ENCODE results near the gene LRP3.
"Not testable (repeated sequence)": the region's sequence is repeated elsewhere in the genome, so short reads cannot be mapped to it uniquely, and the experiment has no call there.

LRP3 gene

DNA sequence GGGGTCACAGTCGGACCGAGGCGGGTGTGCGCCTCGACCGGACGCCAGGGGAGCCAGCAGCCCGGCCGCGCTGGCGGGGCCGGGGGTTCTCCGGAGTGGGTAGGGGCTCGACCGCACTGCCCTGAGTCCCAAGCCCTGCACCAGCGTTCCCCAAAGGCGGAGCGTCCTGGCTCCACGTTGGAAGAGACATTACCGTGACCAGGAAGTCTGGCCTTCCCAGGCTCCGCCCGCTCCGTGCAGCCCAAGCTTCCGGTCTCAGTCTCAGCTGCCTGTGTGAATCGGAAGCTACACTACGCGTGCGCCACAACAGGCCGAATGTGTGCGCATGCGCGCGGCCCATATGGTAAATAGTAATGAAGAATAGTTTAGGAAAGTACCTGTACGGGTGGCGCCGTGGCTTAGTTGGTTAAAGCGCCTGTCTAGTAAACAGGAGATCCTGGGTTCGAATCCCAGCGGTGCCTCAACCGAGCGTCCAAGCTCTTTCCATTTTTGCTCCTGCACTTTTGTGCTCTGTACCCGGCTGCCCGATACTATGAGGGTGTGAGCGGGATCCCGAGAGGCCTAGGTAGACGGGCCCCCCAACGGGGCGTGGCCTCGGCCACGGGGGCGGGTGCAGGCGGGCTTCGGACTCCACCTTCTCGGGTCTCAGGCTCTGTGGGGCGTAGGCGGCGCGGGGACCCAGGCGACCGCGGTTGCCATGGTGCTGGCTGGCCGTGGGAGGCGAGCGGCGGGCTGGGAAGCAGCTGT is 17.3 kb upstream of the LRP3 start:
- peak; percentile 99 for DNase-seq

DNA sequence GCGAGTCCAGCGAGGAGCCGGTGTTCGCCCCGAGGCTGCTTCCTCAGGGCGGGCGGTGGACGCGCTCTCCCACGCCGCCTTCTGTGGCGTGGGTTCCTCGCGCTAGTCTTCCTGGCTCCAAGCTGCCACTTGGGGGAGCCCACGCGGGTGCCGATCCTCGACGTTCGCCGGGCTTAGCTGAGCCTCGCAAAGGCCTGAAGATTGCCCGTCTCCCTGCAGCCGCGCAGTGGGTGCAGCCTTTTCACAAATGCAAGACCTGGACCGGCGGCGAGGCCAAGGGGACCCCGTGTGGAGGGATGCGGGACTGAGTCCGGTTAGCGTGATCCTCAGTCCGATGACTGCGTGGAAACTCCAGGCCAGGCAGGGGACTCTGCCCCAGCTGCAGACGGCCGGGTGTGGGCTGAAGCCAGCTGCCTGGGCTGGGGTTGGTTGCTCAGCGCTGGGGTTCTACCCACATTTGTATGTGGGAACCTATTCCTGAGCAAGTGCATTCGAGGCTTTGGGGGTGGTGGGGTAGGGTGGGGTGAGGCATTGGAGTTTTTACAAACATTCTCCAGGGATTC is 16.6 kb upstream of the LRP3 start:
- DNase-seq = peak; percentile 86

DNA sequence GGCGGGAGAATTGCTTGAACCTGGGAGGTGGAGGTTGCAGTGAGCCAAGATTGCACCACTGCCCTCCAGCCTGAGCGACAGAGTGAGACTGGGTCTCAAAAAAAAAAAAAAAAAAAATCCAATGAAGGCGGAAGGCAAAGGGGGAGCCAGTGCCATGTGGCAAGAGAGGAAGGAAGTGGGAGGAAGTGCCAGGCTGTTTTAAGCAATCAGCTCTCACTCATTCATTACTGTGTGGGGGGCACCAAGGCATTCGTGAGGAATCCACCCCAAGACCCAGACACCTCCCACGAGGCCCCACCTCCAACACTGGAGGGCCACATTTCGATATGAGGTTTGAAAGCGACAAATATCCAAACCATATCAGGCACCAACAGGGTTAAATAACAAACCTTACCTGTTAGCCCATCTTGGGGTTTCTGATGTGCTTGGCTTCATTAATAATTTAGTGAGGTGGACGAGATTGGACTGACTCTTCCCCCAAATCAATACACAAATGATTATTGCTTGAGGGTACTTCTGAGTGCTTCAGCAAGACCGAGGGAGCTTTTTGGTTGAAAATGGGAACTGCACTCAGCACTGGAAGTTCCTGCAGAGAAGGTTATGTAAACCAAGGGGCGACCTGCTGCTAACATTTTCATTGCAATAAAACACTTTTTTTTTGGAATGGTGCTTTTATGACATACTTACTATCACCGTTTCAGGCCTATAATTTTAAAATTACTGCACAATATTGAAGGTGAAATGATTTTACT is 7.5 kb upstream of the LRP3 start:
- DNase-seq = no peak

DNA sequence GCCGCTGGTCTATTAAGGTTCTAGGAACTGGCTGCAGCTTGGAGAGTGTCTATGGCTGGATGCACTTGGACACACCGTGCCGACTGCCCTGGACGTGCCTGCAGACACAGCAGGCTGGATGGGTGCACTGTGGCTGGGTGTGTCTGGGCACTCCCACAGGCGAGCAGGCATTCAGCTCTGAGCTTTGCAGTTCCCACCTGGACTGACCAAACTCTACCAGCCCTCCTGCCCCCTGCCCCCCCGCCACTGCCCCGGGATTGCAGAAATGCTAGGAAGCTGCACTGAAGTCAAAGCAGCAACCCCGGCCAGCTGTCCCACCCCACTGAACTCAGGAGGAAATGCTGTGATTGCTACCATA is 7.0 kb upstream of the LRP3 start:
- DNase-seq = no peak

DNA sequence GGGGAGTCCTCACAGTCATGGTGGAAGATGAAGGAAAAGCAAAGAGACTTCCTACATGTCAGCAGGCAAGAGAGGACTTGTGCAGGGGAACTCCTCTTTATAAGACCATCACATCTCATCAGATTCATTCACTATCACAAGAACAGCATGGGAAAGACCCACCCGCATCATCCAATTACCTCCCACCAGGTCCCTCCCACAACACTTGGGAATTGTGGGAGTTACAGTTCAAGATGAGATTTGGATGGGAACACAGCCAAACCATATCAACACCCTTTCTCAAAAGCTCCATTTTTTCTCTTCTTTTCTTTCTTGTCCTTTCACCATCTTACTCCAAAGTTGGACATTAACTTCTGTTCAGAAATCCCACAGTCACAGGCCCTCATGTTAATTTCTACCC is 4.7 kb upstream of the LRP3 start:
- no peak for DNase-seq

DNA sequence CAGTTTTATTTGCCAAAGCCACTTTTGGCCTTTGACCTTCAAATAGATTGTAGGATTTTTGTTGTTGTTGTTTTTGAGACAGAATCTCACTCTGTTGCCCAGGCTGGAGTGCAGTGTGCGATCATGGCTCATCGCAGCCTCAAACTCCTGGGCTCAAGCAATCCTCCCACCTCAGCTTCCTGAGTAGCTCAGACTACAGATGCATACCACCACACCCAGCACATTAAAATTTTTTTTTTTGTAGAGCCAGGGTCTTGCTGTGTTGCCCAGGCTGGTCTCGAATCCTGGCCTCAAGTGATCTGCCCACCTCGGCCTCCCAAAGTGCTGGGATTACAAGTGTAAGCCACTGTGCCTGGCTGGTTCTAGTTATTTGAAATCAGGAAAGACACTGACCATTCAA is 3.0 kb upstream of the LRP3 start:
- DNase-seq = not testable (repeated sequence)

DNA sequence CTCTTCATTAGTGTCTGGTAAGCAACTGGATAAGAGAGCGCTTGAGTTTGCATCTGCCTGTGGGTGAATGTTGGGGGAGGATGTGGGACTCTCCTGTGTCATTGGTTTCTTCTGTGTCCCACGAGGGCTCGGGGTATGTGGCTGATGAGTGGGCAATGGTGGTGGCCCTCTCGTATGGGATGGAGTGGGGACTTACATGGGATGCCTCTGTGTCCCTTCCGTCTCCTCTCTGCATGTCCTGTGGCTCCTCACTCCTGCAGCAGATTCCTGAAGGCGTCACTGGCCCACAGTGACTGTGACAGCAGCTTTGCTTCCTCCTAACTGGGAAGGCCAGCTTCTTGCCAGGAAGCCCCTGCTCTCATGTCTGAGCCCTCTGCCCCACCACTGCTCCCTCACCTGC is 2.6 kb upstream of the LRP3 start:
- DNase-seq = no peak

DNA sequence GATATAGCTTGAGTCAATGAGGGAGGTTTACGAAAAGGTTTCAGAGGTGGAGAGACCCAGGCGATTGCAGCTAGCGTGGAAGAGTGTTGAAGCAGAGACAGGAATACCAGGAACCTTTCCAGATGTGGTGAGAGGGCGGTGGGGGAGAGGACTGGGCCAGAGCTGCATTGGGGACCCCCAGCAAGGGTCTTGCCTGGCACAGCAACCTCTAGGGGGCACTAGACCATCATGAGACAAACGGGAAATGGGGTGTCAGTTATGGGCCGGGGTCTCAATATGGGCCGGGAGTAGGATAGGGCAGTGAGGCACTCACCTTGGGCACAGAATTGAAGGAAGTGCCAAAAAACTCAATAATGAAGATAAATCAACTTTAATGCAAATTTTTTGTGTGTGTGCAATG is 2.1 kb upstream of the LRP3 start:
- DNase-seq = no peak

DNA sequence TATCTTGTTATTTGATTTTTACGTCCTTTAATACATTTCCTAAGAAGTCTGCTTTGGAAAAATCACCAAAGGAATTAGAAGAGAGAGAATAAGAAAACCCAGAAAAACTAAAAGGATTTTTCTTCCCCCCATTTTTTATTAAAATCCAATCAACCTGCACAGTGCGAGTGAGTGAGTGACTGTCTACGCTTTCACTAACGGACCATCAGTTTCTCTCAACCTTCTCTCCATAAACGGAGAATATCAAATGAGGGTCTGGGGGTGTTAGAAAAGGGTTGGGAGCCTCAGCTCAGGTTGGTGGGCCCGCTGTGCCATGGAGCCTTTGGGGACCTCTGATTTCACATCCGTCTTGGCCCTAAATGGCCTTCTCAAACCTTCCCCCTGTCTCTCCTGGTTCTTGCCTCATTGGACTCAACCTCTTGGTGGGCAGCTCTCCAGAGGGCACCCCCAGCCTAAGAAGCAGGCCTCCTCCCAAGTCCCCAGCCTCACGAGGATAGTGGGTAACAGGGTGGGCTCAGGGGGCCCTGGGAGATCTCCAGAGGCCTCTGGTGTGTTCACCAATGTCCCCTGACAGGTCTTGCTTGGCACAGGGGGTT is 763 bp upstream of the LRP3 start:
- DNase-seq = no peak

DNA sequence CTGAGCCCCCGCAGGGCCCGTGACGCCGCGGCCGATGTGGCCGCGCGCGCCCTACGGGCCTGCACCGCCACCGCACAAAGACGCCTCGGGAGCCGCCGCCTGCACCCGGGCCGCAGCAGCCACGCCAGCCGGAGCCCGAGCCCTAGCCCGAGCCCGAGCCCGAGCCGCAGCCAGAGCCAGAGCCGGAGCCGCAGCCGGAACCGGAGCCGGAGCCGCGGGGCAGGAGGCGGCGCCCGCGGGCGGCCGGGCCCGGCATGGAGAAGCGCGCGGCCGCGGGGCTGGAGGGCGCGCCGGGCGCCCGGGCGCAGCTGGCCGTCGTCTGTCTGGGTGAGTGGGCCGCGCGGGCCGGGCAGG is 379 bp downstream of the LRP3 start:
- no peak for DNase-seq

DNA sequence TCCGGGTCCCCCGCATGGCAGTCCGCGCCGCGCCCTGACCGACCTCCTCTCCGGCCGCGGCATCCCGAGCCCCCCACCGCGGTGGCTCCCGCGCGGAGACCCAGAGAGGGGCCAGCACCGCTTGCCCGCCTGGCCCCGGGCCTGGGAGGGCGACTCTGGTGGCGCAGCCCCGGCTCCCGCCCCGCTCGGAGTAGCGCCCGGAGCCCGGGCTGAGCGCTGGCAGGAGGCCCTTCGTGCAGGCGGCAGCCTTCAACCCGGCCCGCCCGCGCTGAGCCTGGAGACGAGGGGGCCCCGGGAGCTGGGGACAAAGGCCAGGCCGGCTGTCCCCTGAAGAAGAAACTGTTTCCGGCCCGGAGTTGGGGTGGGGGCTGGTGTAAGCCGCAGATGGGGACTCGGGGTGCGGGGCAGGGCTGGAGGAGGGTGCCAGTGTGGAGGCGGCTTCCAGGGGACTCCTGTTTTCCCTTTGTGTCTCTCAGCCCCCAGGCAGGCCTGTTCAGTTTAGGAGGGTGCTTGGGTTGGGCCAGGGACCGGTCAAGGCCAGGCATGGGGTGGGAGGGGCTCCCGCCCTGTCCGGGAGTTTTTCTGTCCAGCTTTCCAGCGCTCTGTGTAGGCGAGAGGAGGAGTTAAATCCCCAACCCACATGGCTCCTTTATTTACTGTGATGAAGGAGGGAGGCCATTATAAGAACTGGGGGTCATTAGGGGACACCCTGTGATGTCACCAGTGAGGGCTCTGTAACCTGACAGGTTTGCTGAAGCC is 935 bp downstream of the LRP3 start:
- no peak for DNase-seq

DNA sequence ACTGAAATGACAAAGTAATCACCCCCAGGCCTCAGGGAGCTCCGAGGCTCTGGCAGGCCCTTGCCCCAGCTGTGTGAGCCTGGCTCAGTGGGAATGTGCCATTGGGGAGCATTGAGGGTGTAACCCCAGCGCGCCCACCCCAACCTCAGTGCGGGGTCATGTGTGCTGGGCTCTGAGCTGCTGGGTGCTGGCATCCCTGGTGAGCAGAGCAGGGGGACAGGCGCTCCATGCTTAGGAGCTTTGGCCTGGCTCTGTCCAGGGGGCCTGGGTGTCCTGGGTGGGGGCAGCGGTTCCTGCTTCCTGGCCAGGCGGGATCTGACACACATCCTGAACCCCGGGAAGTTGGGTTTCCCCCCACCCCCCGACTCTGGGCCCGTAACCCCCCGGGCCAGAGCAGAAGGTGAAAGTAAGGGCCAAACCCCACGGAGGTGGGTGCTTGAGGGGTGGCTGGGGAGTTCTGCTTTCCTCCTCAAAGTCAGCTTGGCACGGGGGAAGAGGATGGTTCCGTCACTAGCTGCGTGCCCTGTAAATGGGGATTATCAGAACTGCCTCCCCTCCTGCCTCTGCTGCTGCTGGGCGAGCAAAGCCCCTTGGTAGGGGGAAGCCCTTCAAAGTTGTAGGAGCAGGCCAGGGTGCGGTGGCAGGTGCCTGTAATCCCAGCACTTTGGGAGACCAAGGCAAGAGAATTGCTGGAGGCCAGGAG is 1.7 kb downstream of the LRP3 start:
- DNase-seq = no peak

DNA sequence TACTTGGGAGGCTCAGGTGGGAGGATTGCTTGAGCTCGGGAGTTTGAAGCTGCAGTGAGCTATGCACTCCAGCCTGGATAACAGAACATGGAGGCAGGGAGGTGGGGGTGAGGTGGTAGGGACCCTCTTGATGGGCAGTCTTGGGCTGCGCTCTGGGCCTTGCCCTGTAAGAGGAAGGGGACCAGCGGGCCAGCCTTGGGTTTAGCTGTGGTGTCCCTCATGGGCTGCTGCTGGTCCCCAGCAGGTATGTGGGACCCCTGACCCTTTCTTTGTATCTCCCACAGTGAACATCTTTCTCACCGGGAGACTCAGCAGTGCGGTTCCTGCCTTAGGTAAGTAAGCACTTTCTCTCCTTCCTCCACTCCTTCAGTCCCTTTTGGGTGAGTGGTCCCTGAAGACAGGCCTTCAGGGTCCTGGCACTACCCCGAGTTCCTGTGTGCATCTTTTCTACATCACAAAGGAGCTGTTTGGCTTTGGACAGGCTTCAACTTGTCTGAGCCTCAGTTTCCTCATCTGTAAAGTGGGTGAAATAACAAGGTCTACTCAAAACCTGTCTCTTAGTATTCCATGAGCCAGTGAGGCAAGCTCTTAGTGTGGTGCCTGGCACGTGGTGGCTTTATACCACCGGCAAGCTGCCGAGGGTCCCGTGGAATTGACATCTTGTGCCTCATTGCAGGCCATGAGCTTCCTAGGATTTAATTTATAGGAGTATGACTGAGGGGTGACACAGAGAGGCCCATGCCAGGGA is 2.5 kb downstream of the LRP3 start:
- no peak for DNase-seq

DNA sequence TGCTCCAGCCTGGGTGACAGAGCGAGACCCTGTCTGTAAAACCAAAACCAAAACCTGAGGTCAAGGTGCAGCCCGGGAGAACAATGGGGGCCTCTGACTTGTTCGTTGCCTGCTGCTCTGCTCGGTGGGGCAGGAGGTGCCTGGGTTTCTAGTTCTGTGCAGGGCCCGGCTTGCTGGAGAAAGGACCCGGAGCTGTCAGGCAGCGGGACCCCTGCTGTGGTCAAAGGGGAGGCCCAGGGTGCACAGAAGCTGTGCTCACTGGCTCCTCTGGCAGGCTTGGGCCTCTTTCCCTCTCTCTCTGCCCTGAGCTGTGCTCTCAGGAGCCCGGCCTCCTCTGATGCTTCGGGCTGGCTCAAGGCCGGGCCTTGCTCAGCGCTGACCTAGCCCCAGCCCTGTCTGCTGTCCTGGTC is 3.5 kb downstream of the LRP3 start:
- no peak for DNase-seq

DNA sequence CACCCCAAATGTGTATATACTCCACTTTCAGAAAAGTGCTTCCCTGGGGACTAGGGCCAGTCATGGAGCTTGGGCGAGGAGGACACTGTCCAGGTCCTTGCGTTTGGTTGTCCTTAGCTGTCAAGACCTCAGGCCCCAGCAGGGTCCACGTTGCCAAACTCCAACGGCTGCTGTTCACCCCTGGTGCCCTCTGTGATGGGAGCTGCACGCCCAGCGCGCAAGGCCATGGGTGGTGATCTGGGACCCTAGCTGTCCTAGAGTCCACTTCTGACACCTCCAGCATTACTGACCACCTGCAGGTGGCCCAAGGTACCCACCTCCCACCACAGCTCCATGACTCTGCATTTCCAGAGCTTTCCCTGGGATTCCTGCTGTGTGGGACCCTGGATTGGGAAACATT is 4.0 kb downstream of the LRP3 start:
- DNase-seq = no peak

DNA sequence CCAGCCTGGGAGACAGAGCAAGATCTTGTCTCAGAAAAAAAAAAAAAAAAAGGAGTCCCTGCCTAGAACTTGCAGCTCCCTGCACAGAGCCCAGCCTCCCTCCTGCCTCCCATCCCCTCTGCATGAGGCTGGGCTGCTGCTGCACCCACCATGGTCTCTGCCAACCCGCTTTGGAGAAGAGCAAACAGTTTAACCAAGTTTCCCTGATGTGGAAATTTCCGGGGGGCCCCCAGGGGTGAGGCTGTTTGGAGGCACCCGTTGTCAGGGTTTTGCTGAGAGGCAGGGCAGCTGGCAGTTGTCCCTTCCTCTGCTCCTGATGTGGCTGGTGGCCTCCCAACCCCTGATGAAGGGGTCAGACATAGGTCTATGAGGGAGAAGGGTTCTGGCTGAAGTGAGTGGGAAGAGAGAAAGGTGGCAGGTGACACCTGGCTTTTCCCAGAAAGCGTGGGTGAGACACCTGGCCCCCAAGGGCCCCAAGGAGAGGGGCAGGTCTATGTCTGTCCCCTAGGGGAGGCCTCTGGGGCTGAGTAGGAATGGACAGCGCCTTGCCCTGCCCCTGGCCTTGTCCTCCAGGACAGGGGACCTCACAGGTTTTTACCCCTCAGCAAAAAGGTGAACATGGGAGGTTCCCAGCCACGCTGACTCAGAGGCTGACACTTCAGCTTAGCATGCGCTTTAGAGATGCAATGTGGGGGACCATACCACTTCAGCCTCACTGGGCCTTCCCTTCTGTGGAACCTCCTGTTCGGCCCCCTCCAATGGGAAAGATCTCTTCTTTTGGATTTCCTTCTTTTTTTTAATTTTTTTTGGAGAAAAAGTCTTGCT is 5.5 kb downstream of the LRP3 start:
- DNase-seq = no peak

DNA sequence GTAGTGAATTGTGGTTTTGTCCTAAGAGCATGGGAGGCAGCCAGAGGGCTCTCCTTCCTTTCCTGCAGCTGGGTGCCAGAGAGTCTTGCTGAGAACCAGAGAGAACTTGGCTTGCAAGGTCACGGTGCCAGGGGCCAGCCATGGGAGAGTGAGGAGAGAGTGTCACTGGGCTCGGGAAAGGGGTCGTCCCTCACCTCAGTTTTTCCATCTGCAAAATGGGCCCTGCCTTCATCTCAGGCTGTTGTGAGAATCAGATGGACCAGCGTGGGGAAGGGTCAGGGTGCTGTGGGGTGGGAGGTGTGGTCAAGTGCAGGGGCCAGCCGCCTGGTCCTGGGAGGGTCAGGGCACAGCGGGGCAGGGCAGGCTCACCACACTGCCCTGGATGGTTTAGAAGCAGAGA is 7.3 kb downstream of the LRP3 start:
- DNase-seq = no peak

DNA sequence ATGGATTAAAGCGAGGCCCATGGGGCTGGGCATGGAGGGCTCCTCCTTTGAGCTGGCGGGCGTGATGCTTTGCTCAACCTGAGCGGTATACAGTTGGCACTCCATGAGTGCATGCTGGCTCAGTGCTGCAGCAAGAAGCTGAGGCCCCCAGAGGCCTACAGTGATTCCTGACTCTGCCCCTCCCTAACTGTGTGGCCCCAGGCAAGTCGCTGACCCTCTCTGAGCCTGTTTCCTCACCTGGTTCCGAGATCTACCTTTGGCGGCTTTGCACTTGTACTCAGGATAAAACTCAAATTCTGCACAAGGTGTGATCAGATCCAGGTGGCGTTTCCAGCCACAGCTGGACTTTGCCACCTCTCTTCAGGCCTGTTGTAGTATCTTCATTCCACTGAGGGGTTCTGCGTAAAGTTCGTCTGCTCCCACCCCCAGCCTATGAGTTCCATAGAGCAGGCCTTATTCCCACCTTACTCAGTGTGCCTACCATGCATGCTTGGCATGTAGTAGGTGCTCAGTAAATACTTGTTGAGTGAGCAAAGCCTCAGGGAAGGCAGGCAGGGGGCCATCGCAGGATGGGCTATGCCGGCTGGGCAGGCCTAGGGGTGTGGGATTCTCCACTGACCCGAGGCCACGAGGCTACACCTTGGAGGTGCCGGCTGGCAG is 7.9 kb downstream of the LRP3 start:
- no peak for DNase-seq

DNA sequence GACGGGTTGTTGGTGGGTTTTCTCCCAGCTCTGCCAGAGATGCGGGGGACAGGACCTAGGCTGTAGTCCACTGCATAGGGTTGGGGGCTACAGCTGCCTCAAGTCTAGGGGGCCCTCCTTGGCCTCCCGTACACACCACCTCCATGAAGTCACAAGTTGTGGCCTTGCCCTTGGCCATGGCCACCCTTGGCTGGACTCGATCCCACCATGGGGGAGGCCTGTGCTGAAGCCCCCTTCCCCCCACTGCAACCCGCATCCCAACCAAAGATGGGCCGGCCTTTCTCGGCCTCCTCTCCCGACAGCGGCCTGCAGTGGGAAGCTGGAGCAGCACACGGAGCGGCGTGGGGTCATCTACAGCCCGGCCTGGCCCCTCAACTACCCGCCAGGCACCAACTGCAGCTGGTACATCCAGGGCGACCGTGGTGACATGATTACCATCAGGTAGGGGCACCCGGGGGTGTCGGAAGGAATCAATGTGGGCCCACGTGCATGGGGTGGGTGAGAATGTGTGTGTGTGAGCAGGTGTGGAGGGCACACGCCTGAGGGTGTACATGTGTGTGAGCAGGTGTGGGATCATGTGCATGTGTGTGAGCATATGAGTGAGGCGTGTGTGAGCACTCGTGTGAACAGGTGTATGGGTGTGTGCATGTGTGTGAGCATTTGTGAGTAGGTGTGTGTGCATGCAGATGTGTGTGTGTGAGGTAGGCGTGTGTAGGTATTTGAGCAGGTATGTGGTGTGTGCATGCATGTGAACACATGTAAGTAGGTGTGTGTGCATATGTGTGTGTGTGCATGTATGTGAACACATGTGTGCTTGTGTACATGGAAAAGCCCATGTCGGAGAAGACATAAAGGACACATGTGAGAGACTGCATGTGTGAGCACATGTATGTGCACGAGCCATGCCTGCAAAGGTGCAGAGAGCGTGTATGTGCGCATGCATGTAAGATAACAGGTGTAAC is 8.7 kb downstream of the LRP3 start:
- DNase-seq = no peak

All from CD4-positive, alpha-beta T cell treated with Interleukin-21 for 1 hour (primary cell).